HG03457 (cell line): ENCODE data around the gene TRIM71.
"Not testable (repeated sequence)": the region's sequence is repeated elsewhere in the genome, so short reads cannot be mapped to it uniquely, and the experiment has no call there.

Experiments used
- ATAC-seq: cut with Tn5 transposase; IDR thresholded peaks from one replicate; pipeline ENCODE4 v1.9.1; 2021; ENCODE audit warnings: moderate number of reproducible peaks; ENCODE audit not compliant: unreplicated experiment

The TRIM71 gene

DNA sequence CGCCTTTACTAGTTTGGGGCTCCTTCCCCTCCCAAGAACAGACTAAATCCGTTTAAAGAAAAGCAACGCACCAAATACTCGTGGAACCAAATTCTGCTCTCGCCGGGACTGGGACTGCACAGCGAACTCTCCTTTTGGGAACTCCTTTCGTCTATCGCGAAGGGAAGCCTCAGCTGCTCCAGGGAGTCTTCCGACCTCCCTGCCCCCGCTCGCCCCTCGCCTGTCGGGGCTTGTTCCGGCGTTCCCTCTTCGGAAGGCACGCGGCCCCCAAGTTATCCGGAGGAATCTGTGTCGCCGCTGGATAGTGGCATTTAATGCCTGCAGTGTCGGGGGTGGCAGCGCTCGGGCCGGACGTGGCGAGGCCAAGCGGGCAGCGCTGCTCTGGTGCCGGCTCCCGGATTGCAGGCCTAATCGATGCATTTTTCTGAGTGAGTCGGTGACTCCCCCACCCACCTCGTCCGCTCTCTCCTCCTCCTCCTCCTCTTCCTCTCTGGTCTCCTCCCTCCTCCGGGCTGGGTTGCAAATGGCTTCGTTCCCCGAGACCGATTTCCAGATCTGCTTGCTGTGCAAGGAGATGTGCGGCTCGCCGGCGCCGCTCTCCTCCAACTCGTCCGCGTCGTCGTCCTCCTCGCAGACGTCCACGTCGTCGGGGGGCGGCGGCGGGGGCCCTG lies at the start of gene TRIM71:
TRIM71 (plus strand) TSS at position 440 of the 671 bp plus-strand sequence; CDS start at position 524, 84 bp downstream.
- ATAC-seq = no peak

GRCh38 chr3:32778389-32778788 lies 39.4 kb upstream of the TRIM71 start:
- no peak for ATAC-seq

- no peak for ATAC-seq
Measured at GRCh38 chr3:32780071-32780734, 37.6 kb upstream of the TRIM71 start.

DNA sequence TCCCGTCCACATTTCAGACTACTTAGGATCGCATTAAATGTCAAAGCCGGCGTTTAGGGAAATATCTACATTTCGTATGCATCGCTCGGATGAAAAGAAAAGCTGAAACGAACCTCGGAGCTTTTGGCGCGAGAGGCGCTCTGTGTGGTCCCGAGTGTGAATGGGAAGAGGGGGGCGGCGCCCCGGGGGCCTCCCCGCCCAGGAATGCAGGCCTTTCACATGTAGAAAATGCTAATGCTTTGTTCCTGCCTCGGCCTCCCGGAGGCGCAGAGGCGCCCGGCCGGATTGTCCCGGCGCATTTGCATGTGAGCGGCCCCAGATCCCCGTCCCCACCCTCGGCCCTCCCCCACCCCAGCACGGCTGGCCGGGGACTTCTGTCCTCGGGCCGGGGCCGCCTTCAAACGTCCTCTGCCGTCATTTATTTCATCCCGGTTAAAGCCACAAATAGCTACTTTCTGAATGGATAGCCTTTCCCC lies 37.0 kb upstream of the TRIM71 start:
- ATAC-seq = peak; percentile 16

GRCh38 chr3:32781211-32781968 lies 36.4 kb upstream of the TRIM71 start:
- ATAC-seq = peak; percentile 94

DNA sequence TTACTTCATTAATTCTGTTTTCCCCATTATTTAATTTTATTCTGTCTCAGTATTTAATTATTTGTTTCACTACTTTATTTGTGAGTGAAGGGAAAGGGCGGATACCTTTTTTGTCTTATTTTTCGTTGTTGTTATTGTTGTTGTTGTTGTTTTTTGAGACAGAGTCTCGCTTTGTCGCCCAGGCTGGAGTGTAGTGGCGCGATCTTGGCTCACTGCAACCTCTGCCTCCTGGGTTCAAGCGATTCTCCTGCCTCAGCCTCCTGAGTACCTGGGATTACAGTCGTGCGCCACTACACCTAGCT lies 35.9 kb upstream of the TRIM71 start:
- ATAC-seq = not testable (repeated sequence)

GRCh38 chr3:32782407-32782806 lies 35.4 kb upstream of the TRIM71 start:
- ATAC-seq = no peak

- ATAC-seq = no peak
Measured at GRCh38 chr3:32791833-32792232, 26.0 kb upstream of the TRIM71 start.

- ATAC-seq = no peak
Measured at GRCh38 chr3:32794487-32795308, 23.1 kb upstream of the TRIM71 start.

DNA sequence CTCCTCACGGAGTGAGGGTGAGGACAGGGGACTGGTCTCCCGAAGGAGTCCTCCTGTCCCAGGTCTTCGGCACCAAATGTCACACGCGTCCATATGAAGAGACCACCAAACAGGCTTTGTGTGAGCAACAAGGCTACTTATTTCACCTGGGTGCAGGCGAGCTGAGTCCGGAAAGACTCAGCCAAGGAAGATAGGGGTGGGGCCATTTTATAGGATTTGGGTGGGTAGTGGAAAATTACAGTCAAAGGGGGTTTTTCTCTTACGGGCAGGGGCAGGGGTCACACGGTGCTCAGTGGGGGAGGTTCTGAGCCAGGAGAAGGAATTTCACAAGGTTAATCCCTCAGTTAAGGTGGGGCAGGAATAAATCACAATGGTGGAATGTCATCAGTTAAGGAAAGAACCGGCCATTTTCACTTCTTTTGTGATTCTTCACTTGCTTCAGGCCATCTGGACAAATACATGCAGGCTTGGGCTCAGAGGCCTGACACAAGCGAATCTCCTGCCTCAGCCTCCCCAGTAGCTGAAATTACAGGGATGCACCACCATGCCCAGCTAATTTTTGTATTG lies 21.3 kb upstream of the TRIM71 start:
- ATAC-seq = not testable (repeated sequence)

GRCh38 chr3:32797776-32798175 lies 20.0 kb upstream of the TRIM71 start:
- ATAC-seq = no peak

DNA sequence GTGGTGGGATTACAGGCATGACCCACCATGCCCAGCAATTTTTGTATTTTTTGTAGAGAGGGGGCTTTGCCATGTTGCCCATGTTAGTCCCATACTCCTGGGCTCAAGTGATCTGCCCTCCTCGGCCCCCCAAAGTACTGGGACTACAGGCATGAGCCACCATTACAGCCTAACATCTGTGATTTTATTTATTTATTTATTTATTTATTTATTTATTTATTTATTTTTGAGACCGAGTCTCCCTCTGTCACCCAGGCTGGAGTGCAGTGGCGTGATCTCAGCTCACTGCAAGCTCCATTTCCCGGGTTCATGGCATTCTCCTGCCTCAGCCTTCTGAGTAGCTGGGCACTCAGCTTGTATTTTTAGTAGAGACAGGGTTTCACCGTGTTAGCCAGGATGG lies 16.4 kb upstream of the TRIM71 start:
- not testable (repeated sequence) for ATAC-seq

- ATAC-seq = peak; percentile 88
Measured at GRCh38 chr3:32813180-32813579, 4.6 kb upstream of the TRIM71 start.

- ATAC-seq = no peak
Measured at GRCh38 chr3:32814361-32814760, 3.4 kb upstream of the TRIM71 start.

- no peak for ATAC-seq
Measured at GRCh38 chr3:32815841-32816438, 1.9 kb upstream of the TRIM71 start.

GRCh38 chr3:32816439-32817256 lies 1.1 kb upstream of the TRIM71 start:
- no peak for ATAC-seq

DNA sequence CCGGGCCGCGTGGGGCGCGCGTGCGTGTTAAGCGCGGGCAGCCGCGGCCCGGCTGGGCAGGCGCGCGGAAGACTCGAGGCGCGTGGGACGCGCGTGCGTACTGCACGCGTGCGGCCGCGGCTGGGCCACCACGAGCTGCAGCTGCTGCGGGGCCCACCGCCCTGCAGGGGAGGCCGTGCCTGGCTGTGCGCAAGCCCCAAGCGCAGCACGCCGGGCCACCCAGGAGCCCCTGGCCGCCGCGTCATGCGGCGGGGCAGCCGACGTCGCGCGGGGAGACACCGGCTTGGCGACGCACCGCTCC lies 590 bp upstream of the TRIM71 start:
- no peak for ATAC-seq

DNA sequence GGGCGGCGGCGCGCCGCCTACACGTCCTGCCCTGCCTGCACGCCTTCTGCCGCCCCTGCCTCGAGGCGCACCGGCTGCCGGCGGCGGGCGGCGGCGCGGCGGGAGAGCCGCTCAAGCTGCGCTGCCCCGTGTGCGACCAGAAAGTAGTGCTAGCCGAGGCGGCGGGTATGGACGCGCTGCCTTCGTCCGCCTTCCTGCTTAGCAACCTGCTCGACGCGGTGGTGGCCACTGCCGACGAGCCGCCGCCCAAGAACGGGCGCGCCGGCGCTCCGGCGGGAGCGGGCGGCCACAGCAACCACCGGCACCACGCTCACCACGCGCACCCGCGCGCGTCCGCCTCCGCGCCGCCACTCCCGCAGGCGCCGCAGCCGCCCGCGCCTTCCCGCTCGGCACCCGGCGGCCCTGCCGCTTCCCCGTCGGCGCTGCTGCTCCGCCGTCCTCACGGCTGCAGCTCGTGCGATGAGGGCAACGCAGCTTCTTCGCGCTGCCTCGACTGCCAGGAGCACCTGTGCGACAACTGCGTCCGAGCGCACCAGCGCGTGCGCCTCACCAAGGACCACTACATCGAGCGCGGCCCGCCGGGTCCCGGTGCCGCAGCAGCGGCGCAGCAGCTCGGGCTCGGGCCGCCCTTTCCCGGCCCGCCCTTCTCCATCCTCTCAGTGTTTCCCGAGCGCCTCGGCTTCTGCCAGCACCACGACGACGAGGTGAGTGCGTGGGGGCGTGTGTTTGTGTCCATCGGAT lies 602 bp downstream of the TRIM71 start:
- no peak for ATAC-seq

GRCh38 chr3:32818970-32819511 lies 1.2 kb downstream of the TRIM71 start:
- ATAC-seq = no peak
